Nephron progenitor cell (in vitro differentiated cells): ENCODE measurements around the gene RPL3.

Experiments used
- DNase-seq: peaks from one replicate; pipeline ENCODE4 v3.0.0; 2021
- H3K27ac Mint-ChIP-seq: 2 replicates; pipeline ENCODE4 v1.8.0; 2021; ENCODE audit warnings: mild to moderate bottlenecking, moderate library complexity, mixed read lengths
- H3K27me3 Mint-ChIP-seq: 2 replicates; pipeline ENCODE4 v1.8.0; 2021; ENCODE audit warnings: mild to moderate bottlenecking, low read depth, mixed read lengths; ENCODE audit not compliant: poor library complexity
- H3K36me3 Mint-ChIP-seq: 2 replicates; pipeline ENCODE4 v1.8.0; 2021; ENCODE audit warnings: low read depth, mixed read lengths
- H3K4me1 Mint-ChIP-seq: 2 replicates; pipeline ENCODE4 v1.8.0; 2021; ENCODE audit warnings: mixed read lengths
- H3K4me3 Mint-ChIP-seq: 2 replicates; pipeline ENCODE4 v1.8.0; 2021; ENCODE audit warnings: mild to moderate bottlenecking, moderate library complexity, mixed read lengths
- H3K9me3 Mint-ChIP-seq: 2 replicates; pipeline ENCODE4 v1.8.0; 2021; ENCODE audit warnings: mild to moderate bottlenecking, moderate library complexity, mixed read lengths
- TF ChIP-seq, protein P1 (sequence below): fragments of 200-600 bp; sonication (generic); IDR thresholded peaks from 2 replicates; pipeline ENCODE4 v1.5.0; 2021; ENCODE audit warnings: antibody characterized with exemption

RPL3 gene

GRCh38 chr22:39319284-39320022 lies at the start of gene RPL3:
RPL3 (minus strand) TSS chr22:39319623; CDS start chr22:39319597, 26 bp downstream.
- peaks cover 11% of the 10 kb centered on the region for H3K27me3 Mint-ChIP-seq
- no peaks in the 10 kb centered on the region for H3K9me3 Mint-ChIP-seq
- TF ChIP-seq, protein P1, sequence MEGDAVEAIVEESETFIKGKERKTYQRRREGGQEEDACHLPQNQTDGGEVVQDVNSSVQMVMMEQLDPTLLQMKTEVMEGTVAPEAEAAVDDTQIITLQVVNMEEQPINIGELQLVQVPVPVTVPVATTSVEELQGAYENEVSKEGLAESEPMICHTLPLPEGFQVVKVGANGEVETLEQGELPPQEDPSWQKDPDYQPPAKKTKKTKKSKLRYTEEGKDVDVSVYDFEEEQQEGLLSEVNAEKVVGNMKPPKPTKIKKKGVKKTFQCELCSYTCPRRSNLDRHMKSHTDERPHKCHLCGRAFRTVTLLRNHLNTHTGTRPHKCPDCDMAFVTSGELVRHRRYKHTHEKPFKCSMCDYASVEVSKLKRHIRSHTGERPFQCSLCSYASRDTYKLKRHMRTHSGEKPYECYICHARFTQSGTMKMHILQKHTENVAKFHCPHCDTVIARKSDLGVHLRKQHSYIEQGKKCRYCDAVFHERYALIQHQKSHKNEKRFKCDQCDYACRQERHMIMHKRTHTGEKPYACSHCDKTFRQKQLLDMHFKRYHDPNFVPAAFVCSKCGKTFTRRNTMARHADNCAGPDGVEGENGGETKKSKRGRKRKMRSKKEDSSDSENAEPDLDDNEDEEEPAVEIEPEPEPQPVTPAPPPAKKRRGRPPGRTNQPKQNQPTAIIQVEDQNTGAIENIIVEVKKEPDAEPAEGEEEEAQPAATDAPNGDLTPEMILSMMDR, result no peak
- H3K36me3 Mint-ChIP-seq, result peaks cover 44% of the 10 kb centered on the region
- peak; percentile 96 for DNase-seq
- peaks cover 45% of the 10 kb centered on the region for H3K4me1 Mint-ChIP-seq
- peak within 1 kb of the TSS; percentile 100 for H3K27ac Mint-ChIP-seq
- peak within 1 kb of the TSS; percentile 100 for H3K4me3 Mint-ChIP-seq

DNA sequence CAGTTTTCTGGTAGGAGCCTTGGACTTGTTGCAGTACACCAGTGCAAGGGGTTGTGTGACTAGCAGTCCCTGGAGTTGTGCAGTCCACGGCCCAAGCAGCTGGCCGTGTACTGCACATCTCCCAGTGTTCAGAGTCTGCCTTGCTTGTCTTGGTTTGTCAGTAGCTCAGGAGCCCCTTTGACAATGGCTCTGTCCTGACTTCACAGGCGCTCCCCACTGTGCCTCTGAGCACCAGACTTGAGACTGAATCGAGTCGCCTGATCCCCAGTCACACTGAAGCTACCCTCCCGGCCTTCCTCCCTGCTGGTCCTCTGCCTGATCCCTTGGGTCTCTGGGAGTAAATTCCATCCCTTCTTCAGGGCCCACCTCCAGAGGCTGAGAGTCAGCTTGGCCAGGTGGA lies 49.8 kb upstream of the RPL3 start:
- H3K4me3 Mint-ChIP-seq, result no peak overlapping the region
- no peak overlapping the region for H3K27ac Mint-ChIP-seq
- DNase-seq, result no peak
- no peaks in the 10 kb centered on the region for H3K27me3 Mint-ChIP-seq
- H3K4me1 Mint-ChIP-seq, result peaks cover 22% of the 10 kb centered on the region
- H3K36me3 Mint-ChIP-seq, result peaks cover 4% of the 10 kb centered on the region
- H3K9me3 Mint-ChIP-seq, result peaks cover 9% of the 10 kb centered on the region
- TF ChIP-seq, protein P1, result no peak

GRCh38 chr22:39368461-39368911 lies 49.1 kb upstream of the RPL3 start:
- H3K4me1 Mint-ChIP-seq, result peaks cover 29% of the 10 kb centered on the region
- DNase-seq, result no peak
- peak overlapping the region; percentile 39 for H3K27ac Mint-ChIP-seq
- no peaks in the 10 kb centered on the region for H3K27me3 Mint-ChIP-seq
- H3K4me3 Mint-ChIP-seq, result no peak overlapping the region
- TF ChIP-seq, protein P1, result no peak
- H3K9me3 Mint-ChIP-seq, result peaks cover 9% of the 10 kb centered on the region
- peaks cover 4% of the 10 kb centered on the region for H3K36me3 Mint-ChIP-seq

- Mint-ChIP-seq H3K9me3 (peaks cover 5% of the 10 kb centered on the region), H3K4me3 (no peak overlapping the region), H3K27me3 (peaks cover 3% of the 10 kb centered on the region), H3K36me3 (peaks cover 4% of the 10 kb centered on the region), H3K27ac (no peak overlapping the region), H3K4me1 (peaks cover 41% of the 10 kb centered on the region)
- no peak for DNase-seq
- TF ChIP-seq, protein P1, result no peak
Observed at GRCh38 chr22:39367035-39367434, 47.6 kb upstream of the RPL3 start.

- no peak for DNase-seq
- Mint-ChIP-seq H3K27me3 (peaks cover 10% of the 10 kb centered on the region), H3K4me1 (peaks cover 50% of the 10 kb centered on the region), H3K27ac (no peak overlapping the region), H3K36me3 (no peaks in the 10 kb centered on the region), H3K4me3 (no peak overlapping the region), H3K9me3 (no peaks in the 10 kb centered on the region)
- TF ChIP-seq, protein P1, result no peak
Observed at GRCh38 chr22:39365492-39365780, 46.0 kb upstream of the RPL3 start.
